Psoas muscle (tissue), 8 donors: Measurements from ENCODE around the gene ZNF260. TPM values are rescaled to one million over a fixed set of nuclear protein-coding genes. Genes with fewer than 3 reads are reported as not detected.

Experiments used
- ATAC-seq, 4 donors: fragments of 200-7000 bp; cut with Tn5 transposase; one replicate each; pipeline ENCODE4 v1.9.1; 2020; ENCODE audit warnings: moderate library complexity in 3 of 4, mild to moderate bottlenecking in 2 of 4
- DNase-seq, 2 donors: peaks; one replicate each; pipeline ENCODE4 v3.0.0-alpha.2; 2020
- H3K27ac ChIP-seq: fragments of 200-600 bp; one replicate; pipeline ENCODE4 v1.8.0; 2022
- H3K27me3 ChIP-seq, 3 donors: fragments of 200-600 bp in 1 of 3; one replicate each; pipeline versions ENCODE4 v1.6.1 to v1.8.0; 2013 to 2022; ENCODE audit warnings: low read length in 2 of 3, mild to moderate bottlenecking in 2 of 3, moderate library complexity in 1 of 3; ENCODE audit not compliant: insufficient read depth in 3 of 3
- H3K36me3 ChIP-seq, 2 donors: fragments of 200-600 bp in 1 of 2; one replicate each; pipeline versions ENCODE4 v1.6.1 to v1.8.0; 2013 to 2022; ENCODE audit warnings: low read depth in 1 of 2, mild to moderate bottlenecking in 1 of 2, moderate library complexity in 1 of 2; ENCODE audit not compliant: insufficient read depth in 1 of 2
- H3K4me1 ChIP-seq: fragments of 200-600 bp; one replicate; pipeline ENCODE4 v1.8.0; 2022
- H3K4me3 ChIP-seq: fragments of 200-600 bp; one replicate; pipeline ENCODE4 v1.8.0; 2022; ENCODE audit warnings: mild to moderate bottlenecking
- H3K9me3 ChIP-seq: fragments of 200-600 bp; one replicate; pipeline ENCODE4 v1.8.0; 2022
- WGBS, 3 donors: extraction: QIAGEN DNeasy Blood & Tissue Kit; methylation state at CpG; one replicate each; pipeline versions ENCODE4 v1.1.6 to v1.1.7; 2013; 5-methylcytosine and 5-hydroxymethylcytosine counted together
- intact Hi-C, 2 donors: fragments of 100-400 bp; cut with DNase I; formaldehyde crosslinking; loops; one replicate each; pipeline versions ENCODE4 v1.11.0 to v1.14.2; 2022
- polyA plus RNA-seq, 3 donors: library from polyadenylated mRNA; stranded (reverse); fragments of 200-250 nt; gene quantifications; one replicate each; pipeline ENCODE4 v1.2.3, GENCODE V29; 2013
- total RNA-seq, 4 donors: library from RNA; stranded (reverse); fragmentation: NEBNext Ultra II Directional in 2 of 4; extraction: Animal tissue kit (Norgen Biotek cat#: 25700) in 2 of 4; gene quantifications; one replicate each; pipeline versions ENCODE4 v1.2.1 to v1.2.4, GENCODE V29; 2021 to 2023
- TF ChIP-seq, protein P1 (sequence below): fragments of 200-600 bp; IDR thresholded peaks from one replicate; pipeline ENCODE4 v1.8.0; 2022; ENCODE audit warnings: antibody characterized with exemption
- donor health status: healthy with polysubstance abuse.
- donor health status: DM: no; HTN: no; CAD: no; lungs with moderate emphysema.
- donor health status: Bipolar disorder and iron deficiency.
- donor health status: healthy.
- donor health status: DM: yes; HTN: yes; CAD: no.
- donor health status: DM: no; HTN: no; CAD: no.
- donor health status: DM: no; HTN: no; CAD: no.
- donor health status: DM: yes; HTN: yes; CAD: no.

The ZNF260 gene
- total and polyA plus RNA-seq, 7 donors = 1.2 to 5.6 (median 2.5) TPM

DNA sequence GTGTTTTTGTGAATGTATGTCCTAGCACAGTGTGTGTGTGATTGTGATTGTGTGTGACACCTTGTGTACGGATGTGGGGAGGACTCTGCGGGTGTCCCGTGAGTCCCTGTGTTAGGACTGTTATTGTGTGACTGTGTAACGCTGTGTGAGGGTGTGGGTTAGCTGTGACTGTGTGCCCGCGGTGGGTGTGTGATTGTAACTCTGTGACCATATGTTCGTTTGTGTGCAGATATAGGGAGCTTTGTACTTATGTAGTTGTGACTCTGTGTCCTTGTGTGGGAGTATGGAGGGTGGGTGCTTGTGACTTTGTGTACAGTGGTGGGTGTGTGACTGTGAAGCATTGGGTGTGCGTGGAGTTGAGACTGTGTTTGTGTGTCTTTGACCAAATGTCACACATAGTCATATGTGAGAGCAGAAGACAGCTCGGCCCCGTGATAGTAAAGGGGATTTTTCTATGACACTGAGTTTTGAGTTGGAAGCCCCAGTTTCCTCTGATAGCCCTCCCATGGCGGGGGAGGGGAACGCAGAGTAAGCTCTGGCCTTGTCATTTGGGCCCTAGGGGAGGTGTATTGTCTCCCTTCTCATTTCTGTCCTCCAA, 949 bp upstream of the ZNF260 start:
- peaks cover 70% of the 10 kb centered on the region for H3K9me3 ChIP-seq
- ATAC-seq (peak in 1 of 4 donors; percentile 9), DNase-seq (no peak)
- peak overlapping the region; percentile 79 for H3K4me3 ChIP-seq
- peaks cover 4% of the 10 kb centered on the region for H3K4me1 ChIP-seq
- TF ChIP-seq, protein P1, sequence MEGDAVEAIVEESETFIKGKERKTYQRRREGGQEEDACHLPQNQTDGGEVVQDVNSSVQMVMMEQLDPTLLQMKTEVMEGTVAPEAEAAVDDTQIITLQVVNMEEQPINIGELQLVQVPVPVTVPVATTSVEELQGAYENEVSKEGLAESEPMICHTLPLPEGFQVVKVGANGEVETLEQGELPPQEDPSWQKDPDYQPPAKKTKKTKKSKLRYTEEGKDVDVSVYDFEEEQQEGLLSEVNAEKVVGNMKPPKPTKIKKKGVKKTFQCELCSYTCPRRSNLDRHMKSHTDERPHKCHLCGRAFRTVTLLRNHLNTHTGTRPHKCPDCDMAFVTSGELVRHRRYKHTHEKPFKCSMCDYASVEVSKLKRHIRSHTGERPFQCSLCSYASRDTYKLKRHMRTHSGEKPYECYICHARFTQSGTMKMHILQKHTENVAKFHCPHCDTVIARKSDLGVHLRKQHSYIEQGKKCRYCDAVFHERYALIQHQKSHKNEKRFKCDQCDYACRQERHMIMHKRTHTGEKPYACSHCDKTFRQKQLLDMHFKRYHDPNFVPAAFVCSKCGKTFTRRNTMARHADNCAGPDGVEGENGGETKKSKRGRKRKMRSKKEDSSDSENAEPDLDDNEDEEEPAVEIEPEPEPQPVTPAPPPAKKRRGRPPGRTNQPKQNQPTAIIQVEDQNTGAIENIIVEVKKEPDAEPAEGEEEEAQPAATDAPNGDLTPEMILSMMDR = no peak
- H3K36me3 ChIP-seq = peaks cover 6 to 11% of the 10 kb centered on the region in 2 donors
- H3K27me3 ChIP-seq = no peaks in the 10 kb centered on the region
- WGBS, 3 donors = 10 to 16% (median 14%) methylated on average over 12 of the region's 12 CpGs
- intact Hi-C loops = loop anchor here (2.0 to 5.0 kb wide), 4 partner anchors 40 to 312 kb away; partner anchors contain the start of genes ZNF529 (in 2 of the 2), ZNF146 (in 1 of the 2) and ZNF566 (in 1 of the 2)
- peak overlapping the region; percentile 90 for H3K27ac ChIP-seq

DNA sequence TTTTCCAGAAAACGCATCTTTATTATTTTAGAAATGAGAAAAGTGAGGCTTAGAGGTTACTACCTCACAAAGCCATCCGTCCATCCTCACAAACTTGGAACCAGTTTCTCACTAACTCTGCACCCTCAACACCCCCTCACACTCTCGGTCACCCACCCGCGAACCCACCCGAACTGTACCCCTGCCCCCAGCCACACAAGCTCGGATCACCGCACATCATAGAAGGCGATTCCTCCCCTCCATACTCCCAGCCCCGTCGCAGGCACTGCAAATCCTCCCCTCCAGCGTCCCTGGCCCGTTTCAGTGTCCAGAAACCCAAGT, 238 bp downstream of the ZNF260 start:
- intact Hi-C loops = loop anchor here (2.0 to 5.0 kb wide), 4 partner anchors 39 to 311 kb away; partner anchors contain the start of genes ZNF529 (in 2 of the 2), ZNF146 (in 1 of the 2) and ZNF566 (in 1 of the 2)
- Histone ChIP-seq H3K4me1 (peaks cover 4% of the 10 kb centered on the region), H3K4me3 (peak overlapping the region; percentile 79), H3K36me3 (peaks cover 10 to 22% of the 10 kb centered on the region in 2 donors), H3K27me3 (no peaks in the 10 kb centered on the region), H3K9me3 (peaks cover 70% of the 10 kb centered on the region), H3K27ac (peak overlapping the region; percentile 90)
- no peak for DNase-seq
- no peak for ATAC-seq
- TF ChIP-seq, protein P1 = no peak
- WGBS, 3 donors = 0 to 1% (median 0%) methylated on average over 13 of the region's 13 CpGs

DNA sequence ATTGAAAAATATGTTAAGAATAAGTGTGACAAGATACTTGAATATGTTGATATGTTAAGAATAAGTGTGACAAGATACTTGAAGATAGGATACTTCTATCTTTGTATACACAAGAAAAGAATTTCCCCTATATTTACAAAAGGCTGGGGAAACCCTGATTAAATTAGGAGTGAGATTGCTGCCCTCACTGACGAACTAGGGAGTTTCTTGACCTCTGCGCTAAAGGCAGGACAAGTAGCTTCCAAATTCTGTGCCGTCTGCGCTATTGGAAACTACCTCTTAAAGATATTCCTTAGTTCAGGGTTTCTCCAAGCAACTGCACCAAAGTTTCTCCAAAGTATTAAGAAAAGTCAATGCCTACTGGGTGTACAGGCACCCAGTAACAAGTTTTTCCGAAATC, 730 bp downstream of the ZNF260 start:
- peaks cover 4% of the 10 kb centered on the region for H3K4me1 ChIP-seq
- H3K36me3 ChIP-seq = peaks cover 10 to 26% of the 10 kb centered on the region in 2 donors
- TF ChIP-seq, protein P1 = no peak
- 10 to 14% (median 11%) methylated on average over 5 of the region's 5 CpGs for WGBS, 3 donors
- H3K4me3 ChIP-seq = peak overlapping the region; percentile 79
- no peaks in the 10 kb centered on the region for H3K27me3 ChIP-seq
- intact Hi-C loops = loop anchor here (5.0 kb wide), 2 partner anchors 45 to 310 kb away; partner anchors contain the start of genes ZNF146 (in 1 of the 2) and ZNF529 (in 1 of the 2)
- peak overlapping the region; percentile 90 for H3K27ac ChIP-seq
- DNase-seq (no peak), ATAC-seq (no peak)
- H3K9me3 ChIP-seq = peaks cover 70% of the 10 kb centered on the region

DNA sequence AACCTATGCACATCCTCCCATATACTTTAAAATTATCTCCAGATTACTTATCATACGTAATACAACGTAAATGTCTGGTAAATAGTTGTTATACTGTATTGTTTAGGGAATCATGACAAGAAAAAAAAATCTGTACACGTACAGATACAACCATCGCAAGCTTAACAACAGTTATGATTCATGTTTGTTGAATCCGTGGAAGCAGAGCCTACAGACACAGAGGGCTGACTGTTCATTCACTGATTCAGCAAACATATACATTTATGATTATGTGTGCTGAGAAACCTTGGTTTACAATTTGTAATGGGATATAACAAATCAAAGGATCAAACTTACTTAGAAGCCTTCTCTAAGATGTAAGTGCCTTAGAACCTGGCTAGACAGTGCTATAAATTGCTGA, 1.5 kb downstream of the ZNF260 start:
- Histone ChIP-seq H3K4me3 (peak overlapping the region; percentile 79), H3K27ac (no peak overlapping the region), H3K4me1 (peaks cover 4% of the 10 kb centered on the region), H3K27me3 (no peaks in the 10 kb centered on the region), H3K36me3 (peaks cover 10 to 33% of the 10 kb centered on the region in 2 donors), H3K9me3 (peaks cover 71% of the 10 kb centered on the region)
- 77 to 88% (median 86%) methylated on average over 5 of the region's 5 CpGs for WGBS, 3 donors
- intact Hi-C loops = loop anchor here (5.0 kb wide), 2 partner anchors 46 to 309 kb away; partner anchors contain the start of genes ZNF146 (in 1 of the 2) and ZNF529 (in 1 of the 2)
- no peak for DNase-seq
- TF ChIP-seq, protein P1 = no peak
- no peak for ATAC-seq
